Measurements from ENCODE around the gene G0S2.

- no peak for TF ChIP-seq POLR2AphosphoS5 (IDR thresholded peaks at IDR 0.05; ENCODE audit: low read depth, low read length)
- TF ChIP-seq, protein P1, sequence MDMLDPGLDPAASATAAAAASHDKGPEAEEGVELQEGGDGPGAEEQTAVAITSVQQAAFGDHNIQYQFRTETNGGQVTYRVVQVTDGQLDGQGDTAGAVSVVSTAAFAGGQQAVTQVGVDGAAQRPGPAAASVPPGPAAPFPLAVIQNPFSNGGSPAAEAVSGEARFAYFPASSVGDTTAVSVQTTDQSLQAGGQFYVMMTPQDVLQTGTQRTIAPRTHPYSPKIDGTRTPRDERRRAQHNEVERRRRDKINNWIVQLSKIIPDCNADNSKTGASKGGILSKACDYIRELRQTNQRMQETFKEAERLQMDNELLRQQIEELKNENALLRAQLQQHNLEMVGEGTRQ (IDR thresholded peaks at IDR 0.05; ENCODE audit: borderline replicate concordance, low read depth, low read length): no peak
- TF ChIP-seq, protein P2, sequence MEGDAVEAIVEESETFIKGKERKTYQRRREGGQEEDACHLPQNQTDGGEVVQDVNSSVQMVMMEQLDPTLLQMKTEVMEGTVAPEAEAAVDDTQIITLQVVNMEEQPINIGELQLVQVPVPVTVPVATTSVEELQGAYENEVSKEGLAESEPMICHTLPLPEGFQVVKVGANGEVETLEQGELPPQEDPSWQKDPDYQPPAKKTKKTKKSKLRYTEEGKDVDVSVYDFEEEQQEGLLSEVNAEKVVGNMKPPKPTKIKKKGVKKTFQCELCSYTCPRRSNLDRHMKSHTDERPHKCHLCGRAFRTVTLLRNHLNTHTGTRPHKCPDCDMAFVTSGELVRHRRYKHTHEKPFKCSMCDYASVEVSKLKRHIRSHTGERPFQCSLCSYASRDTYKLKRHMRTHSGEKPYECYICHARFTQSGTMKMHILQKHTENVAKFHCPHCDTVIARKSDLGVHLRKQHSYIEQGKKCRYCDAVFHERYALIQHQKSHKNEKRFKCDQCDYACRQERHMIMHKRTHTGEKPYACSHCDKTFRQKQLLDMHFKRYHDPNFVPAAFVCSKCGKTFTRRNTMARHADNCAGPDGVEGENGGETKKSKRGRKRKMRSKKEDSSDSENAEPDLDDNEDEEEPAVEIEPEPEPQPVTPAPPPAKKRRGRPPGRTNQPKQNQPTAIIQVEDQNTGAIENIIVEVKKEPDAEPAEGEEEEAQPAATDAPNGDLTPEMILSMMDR (IDR thresholded peaks at IDR 0.05): no peak
- TF ChIP-seq PBX3 (IDR thresholded peaks at IDR 0.05): no peak
- no peak for TF ChIP-seq TCF12 (IDR thresholded peaks at IDR 0.05)
- TF ChIP-seq SIN3A (IDR thresholded peaks at IDR 0.05; ENCODE audit: borderline replicate concordance, low read depth, low read length): no peak
- no peak for TF ChIP-seq CHD2 (IDR thresholded peaks at IDR 0.05; ENCODE audit: low read length, partially characterized antibody)
- TF ChIP-seq TAF1 (IDR thresholded peaks at IDR 0.05; ENCODE audit: borderline replicate concordance, low read depth, low read length): no peak
- TF ChIP-seq, protein P3, sequence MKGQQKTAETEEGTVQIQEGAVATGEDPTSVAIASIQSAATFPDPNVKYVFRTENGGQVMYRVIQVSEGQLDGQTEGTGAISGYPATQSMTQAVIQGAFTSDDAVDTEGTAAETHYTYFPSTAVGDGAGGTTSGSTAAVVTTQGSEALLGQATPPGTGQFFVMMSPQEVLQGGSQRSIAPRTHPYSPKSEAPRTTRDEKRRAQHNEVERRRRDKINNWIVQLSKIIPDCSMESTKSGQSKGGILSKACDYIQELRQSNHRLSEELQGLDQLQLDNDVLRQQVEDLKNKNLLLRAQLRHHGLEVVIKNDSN (IDR thresholded peaks at IDR 0.05; ENCODE audit: borderline replicate concordance, low read depth): no peak
- TF ChIP-seq YY1 (IDR thresholded peaks at IDR 0.05; ENCODE audit: low read depth): no peak
These were observed 39.1 kb downstream of the G0S2 start for GRCh38 chr1:209714338-209714737.

Measured in SK-N-SH (cell line).